Measurements from ENCODE around the gene F2RL2.

F2RL2 gene

DNA sequence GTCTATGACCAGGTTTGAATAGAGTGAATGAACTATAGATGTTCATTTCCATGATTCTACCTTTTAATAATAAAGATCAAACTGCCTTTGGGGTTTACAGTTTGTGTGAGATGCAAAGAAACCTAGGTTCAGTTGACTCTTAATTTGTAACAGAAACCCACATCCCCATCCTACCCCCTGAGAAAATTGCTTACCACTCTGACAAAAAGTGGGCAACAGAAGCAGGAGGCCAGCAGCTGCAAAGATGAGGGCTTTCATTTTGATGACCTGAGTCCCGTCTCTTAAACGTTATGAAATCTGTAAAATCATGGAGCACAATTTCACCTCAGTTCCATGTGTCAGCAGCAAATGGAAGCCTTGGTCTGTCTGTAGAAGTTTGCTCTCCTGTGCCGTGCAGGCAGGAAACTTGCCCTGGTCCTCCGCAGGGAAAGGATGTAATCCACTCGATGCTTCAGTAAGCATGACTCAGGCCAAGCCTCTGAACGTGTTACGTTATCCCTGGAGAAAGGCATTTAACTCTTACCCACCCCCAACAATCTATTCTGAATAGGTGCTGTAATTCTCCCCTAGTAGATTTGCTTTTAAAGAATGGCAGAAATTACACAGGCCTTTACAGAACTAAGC is at the start of gene F2RL2:
TSS of gene F2RL2 (minus strand) at position 431 of the 624 bp plus-strand sequence. CDS start at position 258, 173 bp downstream.
- DNase-seq (ENCODE audit: low read depth) = no peak

DNA sequence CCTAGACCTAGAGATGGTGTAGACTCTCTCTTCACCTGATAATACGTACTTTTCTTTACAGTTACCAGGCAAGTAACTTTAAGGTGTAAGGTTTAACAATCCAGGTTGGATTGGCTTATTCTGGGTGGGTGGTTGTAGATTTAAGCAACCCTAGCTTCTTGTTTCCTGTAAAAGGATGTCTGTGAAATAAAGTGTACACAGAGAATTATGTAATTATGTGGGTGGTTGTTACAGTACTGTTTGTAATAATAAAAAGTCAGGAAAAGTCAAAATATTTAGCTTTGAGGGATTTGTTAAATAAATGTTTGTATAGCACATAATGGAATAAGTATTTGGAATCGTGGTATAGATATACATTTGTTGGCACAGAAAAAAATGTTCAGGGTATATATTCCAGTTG is 49.0 kb upstream of the F2RL2 start:
- DNase-seq (ENCODE audit: low read depth) = no peak

DNA sequence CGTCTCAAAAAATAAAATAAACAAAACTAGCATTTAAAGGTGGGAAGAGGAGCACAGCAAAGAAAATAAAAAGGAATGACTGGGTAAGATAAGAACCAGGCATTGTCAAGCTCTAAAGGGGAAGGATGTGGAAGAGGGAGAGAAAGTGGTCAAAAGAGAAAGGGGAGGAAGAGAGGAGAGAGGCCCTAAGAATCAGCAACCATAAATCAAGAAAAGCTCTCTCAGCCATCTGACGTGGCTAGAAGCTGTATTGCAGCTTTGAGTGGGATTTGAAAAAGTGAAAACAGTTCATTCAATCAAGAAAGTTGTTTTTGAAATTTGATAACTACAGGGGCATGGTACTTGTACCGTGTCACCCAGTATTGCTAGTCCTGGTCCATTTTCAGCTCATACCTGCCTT is 47.3 kb upstream of the F2RL2 start:
- DNase-seq (ENCODE audit: low read depth) = no peak

- DNase-seq (ENCODE audit: low read depth) = no peak
Measured at GRCh38 chr5:76669245-76669644, 46.0 kb upstream of the F2RL2 start.

- DNase-seq (ENCODE audit: low read depth) = no peak
Measured at GRCh38 chr5:76667495-76667894, 44.3 kb upstream of the F2RL2 start.

DNA sequence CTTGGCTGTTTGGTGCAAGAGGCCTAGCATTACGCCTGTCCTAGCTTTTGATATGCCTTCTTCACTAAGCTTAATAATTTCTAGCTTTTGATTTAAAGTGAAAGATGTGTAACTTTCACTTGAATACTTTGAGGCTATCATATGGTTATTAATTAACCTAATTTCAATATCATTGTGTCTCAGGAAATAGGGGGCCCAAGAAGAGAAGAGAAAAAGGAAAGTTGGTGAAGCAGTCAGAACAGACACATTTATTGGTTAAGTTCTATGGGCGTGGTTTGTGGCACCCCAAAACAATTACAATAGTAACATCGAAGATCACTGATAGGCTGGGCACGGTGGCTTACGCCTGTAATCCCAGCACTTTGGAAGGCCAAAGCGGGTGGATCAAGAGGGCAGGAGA is 40.9 kb upstream of the F2RL2 start:
- no peak for DNase-seq (ENCODE audit: low read depth)

GRCh38 chr5:76663573-76663972 is 40.4 kb upstream of the F2RL2 start:
- no peak for DNase-seq (ENCODE audit: low read depth)

DNA sequence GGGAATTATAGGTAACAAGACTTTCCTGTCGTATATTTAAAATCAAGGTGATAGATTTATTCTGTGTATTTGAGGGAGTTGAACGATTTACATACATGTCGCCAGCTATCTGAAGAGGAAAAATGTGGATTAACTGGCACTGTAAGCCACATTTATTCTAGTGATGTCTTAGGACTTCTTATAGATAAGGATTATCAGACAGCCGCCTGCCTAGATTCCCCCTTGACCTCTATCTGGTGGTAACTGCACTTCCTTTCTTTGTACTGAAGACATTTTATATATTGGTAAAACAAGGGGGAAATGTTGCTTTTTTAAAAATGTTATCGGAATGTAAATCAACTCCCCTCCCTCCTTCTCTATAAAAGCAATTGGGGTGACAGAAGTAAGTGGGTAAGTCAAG is 39.3 kb upstream of the F2RL2 start:
- no peak for DNase-seq (ENCODE audit: low read depth)

DNA sequence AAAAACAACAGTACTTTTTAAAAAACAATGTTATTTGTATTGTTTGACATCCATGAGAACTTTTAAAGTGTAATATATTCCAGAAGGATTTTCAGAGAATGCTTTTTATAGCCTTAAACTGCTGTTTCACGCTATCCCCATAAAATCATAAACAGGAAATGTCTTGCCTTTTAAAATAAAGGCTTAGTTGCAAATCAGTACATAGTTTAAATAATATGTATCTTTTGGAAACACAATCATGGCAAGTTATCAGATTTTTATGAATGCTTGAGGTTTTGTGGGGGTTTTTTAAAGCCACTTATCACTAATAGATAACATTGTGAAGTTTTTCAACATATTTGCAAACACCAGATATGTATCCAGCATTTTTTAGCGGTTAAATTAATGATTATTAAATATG is 37.2 kb upstream of the F2RL2 start:
- no peak for DNase-seq (ENCODE audit: low read depth)

DNA sequence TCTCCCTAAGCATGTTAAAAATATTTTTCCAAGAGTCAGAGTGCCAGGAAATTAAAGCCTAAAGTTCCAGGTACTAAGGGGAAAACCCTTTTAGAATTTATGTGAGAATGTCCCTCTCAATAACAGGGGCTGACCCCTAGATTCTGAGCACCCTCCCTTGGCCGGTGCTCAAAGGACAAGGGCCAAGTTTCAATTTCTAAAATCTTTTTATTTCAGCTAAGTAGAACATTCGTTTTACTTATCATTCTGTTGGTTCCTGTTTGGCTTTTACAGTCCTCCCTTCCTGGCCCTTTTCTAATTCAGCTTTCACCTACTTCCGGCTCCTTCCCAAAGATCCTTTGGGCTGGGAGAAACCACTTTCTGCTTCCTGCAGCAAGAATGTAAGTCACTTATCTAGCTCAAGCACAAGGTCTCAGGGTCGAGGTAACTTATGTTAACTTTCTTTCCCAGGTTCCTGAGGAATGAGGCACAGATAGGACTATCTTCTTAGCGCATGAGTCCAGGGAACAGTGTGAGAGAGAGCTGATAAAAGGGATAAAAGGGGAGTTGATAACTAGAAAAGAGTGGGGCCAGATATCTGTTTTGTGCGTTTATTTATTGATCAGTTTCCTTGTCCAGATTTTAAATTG is 34.6 kb upstream of the F2RL2 start:
- DNase-seq (ENCODE audit: low read depth) = no peak

- DNase-seq (ENCODE audit: low read depth) = no peak
Measured at GRCh38 chr5:76657091-76657490, 33.9 kb upstream of the F2RL2 start.

GRCh38 chr5:76652809-76653414 is 29.7 kb upstream of the F2RL2 start:
- no peak for DNase-seq (ENCODE audit: low read depth)

DNA sequence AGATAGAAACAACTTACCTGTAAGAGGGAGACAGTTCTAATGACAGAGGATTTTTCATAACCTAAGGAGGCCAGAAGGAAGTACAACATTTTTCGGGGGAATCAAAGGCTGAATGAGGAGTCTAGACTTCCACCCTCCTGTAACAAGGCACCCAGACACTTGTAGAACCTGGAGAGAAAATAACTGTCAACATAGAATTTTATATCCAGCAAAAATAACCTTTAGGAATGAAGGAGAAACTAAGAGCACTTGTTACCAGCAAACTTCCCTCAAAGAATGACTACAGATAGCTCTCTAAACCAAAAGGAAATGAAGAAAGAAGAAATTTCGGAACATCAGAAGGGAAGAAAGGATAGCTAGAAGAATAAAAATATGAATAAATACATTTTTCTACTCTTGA is 25.9 kb upstream of the F2RL2 start:
- DNase-seq (ENCODE audit: low read depth) = no peak

- no peak for DNase-seq (ENCODE audit: low read depth)
Measured at GRCh38 chr5:76643371-76643770, 20.2 kb upstream of the F2RL2 start.

GRCh38 chr5:76642390-76643040 is 19.3 kb upstream of the F2RL2 start:
- no peak for DNase-seq (ENCODE audit: low read depth)

GRCh38 chr5:76641514-76642120 is 18.4 kb upstream of the F2RL2 start:
- DNase-seq (ENCODE audit: low read depth) = peak; percentile 9

- no peak for DNase-seq (ENCODE audit: low read depth)
Measured at GRCh38 chr5:76638479-76638878, 15.3 kb upstream of the F2RL2 start.

- DNase-seq (ENCODE audit: low read depth) = no peak
Measured at GRCh38 chr5:76637490-76637889, 14.3 kb upstream of the F2RL2 start.

- no peak for DNase-seq (ENCODE audit: low read depth)
Measured at GRCh38 chr5:76634661-76635060, 11.5 kb upstream of the F2RL2 start.

GRCh38 chr5:76626738-76627137 is 3.5 kb upstream of the F2RL2 start:
- DNase-seq (ENCODE audit: low read depth) = no peak

GRCh38 chr5:76625087-76625815 is 2.0 kb upstream of the F2RL2 start:
- no peak for DNase-seq (ENCODE audit: low read depth)

DNA sequence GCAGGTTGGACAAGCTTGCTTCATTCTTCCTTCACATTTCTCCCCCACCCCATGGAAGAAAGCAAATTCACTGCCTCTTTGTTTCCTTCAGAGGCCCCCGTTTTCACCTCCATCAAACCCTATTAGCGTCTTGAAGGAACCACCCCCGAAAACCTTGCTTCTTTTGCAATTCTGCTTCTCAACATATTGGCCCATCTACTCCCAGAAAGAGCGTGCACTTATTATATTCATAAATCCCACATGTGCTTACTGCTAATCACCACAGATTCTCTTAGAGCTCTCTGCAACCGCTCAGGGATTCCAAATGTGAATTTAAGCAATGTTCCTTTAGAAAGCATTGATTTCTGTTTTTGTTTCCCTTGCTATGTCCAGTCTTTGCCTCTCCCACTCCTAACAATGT is 1.1 kb downstream of the F2RL2 start:
- DNase-seq (ENCODE audit: low read depth) = no peak

All from activated T-helper 1 cell treated with Interleukin-2 at 50 U/mL for 16 hours (primary cell).